Measurements from ENCODE around the gene MAML2. TPM values are rescaled to one million over a fixed set of nuclear protein-coding genes. Genes with fewer than 3 reads are reported as not detected.

MAML2 gene
- total and polyA plus RNA-seq, 2 of the 13 experiments (the other 11 are each of a cell fraction or from before 2014, with no cell fraction given): 2.3 to 25.9 TPM

DNA sequence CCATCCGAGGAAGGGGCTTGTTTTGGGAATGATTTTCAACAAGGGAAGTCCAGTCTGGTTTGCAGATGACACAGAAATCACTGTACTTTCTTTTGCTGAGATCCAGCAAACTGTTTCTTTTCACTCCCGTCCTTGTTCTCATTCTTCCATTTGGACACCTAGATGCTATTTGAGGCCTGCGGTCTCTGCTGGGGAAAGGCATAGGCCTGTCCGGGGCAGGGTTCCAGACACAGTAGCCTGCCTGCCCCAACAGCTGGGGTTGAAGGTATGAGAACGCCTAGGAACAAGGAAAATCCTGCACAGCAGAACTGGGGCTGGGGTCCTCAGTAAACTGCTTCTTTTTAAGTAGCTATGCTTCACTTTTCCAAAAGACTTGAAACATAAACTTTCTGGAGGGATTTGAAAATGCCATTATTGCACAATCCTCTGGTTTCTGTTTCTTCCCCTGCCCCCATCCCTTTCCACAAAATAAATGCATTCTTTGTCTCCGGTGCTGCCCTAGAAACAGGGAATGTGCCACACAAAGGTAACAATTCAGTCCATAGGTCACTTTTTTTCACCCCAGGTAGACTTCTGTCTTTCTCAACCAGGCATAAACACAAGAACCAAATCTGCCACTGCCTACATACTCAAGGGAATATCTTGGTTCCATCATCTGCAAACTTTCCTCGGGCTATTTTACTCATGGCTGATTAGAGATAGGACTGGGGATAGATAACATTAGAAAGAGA lies 244.3 kb downstream of the MAML2 start (continued):
- TF ChIP-seq ZNF24 (IDR thresholded peaks at IDR 0.05): 0 out of 2 replicates have a peak, but pooled peaks have one; percentile 41
- TF ChIP-seq, protein P1, sequence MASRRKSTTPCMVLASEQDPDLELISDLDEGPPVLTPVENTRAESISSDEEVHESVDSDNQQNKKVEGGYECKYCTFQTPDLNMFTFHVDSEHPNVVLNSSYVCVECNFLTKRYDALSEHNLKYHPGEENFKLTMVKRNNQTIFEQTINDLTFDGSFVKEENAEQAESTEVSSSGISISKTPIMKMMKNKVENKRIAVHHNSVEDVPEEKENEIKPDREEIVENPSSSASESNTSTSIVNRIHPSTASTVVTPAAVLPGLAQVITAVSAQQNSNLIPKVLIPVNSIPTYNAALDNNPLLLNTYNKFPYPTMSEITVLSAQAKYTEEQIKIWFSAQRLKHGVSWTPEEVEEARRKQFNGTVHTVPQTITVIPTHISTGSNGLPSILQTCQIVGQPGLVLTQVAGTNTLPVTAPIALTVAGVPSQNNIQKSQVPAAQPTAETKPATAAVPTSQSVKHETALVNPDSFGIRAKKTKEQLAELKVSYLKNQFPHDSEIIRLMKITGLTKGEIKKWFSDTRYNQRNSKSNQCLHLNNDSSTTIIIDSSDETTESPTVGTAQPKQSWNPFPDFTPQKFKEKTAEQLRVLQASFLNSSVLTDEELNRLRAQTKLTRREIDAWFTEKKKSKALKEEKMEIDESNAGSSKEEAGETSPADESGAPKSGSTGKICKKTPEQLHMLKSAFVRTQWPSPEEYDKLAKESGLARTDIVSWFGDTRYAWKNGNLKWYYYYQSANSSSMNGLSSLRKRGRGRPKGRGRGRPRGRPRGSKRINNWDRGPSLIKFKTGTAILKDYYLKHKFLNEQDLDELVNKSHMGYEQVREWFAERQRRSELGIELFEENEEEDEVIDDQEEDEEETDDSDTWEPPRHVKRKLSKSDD (CRISPR knock-in tag; IDR thresholded peaks at IDR 0.05; ENCODE audit: low read depth): no peak
- TF ChIP-seq, protein P2, sequence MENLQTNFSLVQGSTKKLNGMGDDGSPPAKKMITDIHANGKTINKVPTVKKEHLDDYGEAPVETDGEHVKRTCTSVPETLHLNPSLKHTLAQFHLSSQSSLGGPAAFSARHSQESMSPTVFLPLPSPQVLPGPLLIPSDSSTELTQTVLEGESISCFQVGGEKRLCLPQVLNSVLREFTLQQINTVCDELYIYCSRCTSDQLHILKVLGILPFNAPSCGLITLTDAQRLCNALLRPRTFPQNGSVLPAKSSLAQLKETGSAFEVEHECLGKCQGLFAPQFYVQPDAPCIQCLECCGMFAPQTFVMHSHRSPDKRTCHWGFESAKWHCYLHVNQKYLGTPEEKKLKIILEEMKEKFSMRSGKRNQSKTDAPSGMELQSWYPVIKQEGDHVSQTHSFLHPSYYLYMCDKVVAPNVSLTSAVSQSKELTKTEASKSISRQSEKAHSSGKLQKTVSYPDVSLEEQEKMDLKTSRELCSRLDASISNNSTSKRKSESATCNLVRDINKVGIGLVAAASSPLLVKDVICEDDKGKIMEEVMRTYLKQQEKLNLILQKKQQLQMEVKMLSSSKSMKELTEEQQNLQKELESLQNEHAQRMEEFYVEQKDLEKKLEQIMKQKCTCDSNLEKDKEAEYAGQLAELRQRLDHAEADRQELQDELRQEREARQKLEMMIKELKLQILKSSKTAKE (CRISPR knock-in tag; IDR thresholded peaks at IDR 0.05; ENCODE audit: borderline replicate concordance): peak; percentile 50; the same call in 1 of the 2 replicates
- TF ChIP-seq, protein P3, sequence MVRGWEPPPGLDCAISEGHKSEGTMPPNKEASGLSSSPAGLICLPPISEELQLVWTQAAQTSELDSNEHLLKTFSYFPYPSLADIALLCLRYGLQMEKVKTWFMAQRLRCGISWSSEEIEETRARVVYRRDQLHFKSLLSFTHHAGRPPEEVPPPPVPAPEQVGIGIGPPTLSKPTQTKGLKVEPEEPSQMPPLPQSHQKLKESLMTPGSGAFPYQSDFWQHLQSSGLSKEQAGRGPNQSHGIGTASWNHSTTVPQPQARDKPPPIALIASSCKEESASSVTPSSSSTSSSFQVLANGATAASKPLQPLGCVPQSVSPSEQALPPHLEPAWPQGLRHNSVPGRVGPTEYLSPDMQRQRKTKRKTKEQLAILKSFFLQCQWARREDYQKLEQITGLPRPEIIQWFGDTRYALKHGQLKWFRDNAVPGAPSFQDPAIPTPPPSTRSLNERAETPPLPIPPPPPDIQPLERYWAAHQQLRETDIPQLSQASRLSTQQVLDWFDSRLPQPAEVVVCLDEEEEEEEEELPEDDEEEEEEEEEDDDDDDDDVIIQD (CRISPR knock-in tag; IDR thresholded peaks at IDR 0.05; ENCODE audit: low read depth): peak; percentile 61; the same call in 1 of the 2 replicates
- TF ChIP-seq, protein P4, sequence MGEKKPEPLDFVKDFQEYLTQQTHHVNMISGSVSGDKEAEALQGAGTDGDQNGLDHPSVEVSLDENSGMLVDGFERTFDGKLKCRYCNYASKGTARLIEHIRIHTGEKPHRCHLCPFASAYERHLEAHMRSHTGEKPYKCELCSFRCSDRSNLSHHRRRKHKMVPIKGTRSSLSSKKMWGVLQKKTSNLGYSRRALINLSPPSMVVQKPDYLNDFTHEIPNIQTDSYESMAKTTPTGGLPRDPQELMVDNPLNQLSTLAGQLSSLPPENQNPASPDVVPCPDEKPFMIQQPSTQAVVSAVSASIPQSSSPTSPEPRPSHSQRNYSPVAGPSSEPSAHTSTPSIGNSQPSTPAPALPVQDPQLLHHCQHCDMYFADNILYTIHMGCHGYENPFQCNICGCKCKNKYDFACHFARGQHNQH (CRISPR knock-in tag; IDR thresholded peaks at IDR 0.05): peak; percentile 56; the same call in 1 of the 2 replicates
- TF ChIP-seq GATAD1 (CRISPR knock-in tag; IDR thresholded peaks at IDR 0.05): peak; percentile 51
- peak; percentile 81 for TF ChIP-seq ISL2 (CRISPR knock-in tag; IDR thresholded peaks at IDR 0.05)
- no peak for TF ChIP-seq ZMAT3 (CRISPR knock-in tag; conservative IDR thresholded peaks at IDR 0.05)
- TF ChIP-seq, protein P5, sequence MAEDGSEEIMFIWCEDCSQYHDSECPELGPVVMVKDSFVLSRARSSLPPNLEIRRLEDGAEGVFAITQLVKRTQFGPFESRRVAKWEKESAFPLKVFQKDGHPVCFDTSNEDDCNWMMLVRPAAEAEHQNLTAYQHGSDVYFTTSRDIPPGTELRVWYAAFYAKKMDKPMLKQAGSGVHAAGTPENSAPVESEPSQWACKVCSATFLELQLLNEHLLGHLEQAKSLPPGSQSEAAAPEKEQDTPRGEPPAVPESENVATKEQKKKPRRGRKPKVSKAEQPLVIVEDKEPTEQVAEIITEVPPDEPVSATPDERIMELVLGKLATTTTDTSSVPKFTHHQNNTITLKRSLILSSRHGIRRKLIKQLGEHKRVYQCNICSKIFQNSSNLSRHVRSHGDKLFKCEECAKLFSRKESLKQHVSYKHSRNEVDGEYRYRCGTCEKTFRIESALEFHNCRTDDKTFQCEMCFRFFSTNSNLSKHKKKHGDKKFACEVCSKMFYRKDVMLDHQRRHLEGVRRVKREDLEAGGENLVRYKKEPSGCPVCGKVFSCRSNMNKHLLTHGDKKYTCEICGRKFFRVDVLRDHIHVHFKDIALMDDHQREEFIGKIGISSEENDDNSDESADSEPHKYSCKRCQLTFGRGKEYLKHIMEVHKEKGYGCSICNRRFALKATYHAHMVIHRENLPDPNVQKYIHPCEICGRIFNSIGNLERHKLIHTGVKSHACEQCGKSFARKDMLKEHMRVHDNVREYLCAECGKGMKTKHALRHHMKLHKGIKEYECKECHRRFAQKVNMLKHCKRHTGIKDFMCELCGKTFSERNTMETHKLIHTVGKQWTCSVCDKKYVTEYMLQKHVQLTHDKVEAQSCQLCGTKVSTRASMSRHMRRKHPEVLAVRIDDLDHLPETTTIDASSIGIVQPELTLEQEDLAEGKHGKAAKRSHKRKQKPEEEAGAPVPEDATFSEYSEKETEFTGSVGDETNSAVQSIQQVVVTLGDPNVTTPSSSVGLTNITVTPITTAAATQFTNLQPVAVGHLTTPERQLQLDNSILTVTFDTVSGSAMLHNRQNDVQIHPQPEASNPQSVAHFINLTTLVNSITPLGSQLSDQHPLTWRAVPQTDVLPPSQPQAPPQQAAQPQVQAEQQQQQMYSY (CRISPR knock-in tag; IDR thresholded peaks at IDR 0.05): 0 out of 2 replicates have a peak, but pooled peaks have one; percentile 22
- peak; percentile 48; the same call in 1 of the 2 replicates for TF ChIP-seq NAIF1 (CRISPR knock-in tag; IDR thresholded peaks at IDR 0.05; ENCODE audit: borderline replicate concordance)
- no peak for TF ChIP-seq CHD2 (IDR thresholded peaks at IDR 0.05; ENCODE audit: low read depth, low read length)
- TF ChIP-seq FOXK1 (CRISPR knock-in tag; IDR thresholded peaks at IDR 0.05; ENCODE audit: borderline replicate concordance, low read depth): peak; percentile 47; the same call in 1 of the 2 replicates
